Panc1 (cell line): ENCODE measurements around the gene PIK3AP1.

Experiments
- POLR2AphosphoS5 ChIP-seq: IDR thresholded peaks from 2 replicates; pipeline ENCODE4 v1.6.1; 2012; ENCODE audit warnings: mild to moderate bottlenecking, low read depth, low read length, moderate library complexity
- SIN3A ChIP-seq: IDR thresholded peaks from 2 replicates; pipeline ENCODE4 v1.6.1; 2012; ENCODE audit warnings: low read depth, mild to moderate bottlenecking, low read length, moderate library complexity, borderline replicate concordance; ENCODE audit not compliant: insufficient read depth
- TCF7L2 ChIP-seq: IDR thresholded peaks from 2 replicates; pipeline ENCODE4 v1.6.1; 2011; ENCODE audit warnings: mild to moderate bottlenecking, low read depth, low read length, inconsistent platforms
- TF ChIP-seq, protein P1 (sequence below): fragments of 450-650 bp; IDR thresholded peaks from 2 replicates; pipeline ENCODE4 v1.5.1; 2017; ENCODE audit warnings: mild to moderate bottlenecking
- TF ChIP-seq, protein P2 (sequence below), 2 experiments: IDR thresholded peaks; 2 replicates each; pipeline ENCODE4 v1.6.1; 2011 to 2012; ENCODE audit warnings: low read depth in 2 of 2, control low read depth in 1 of 2, low read length in 1 of 2, mild to moderate bottlenecking in 1 of 2, moderate library complexity in 1 of 2; ENCODE audit not compliant: insufficient read depth in 1 of 2

DNA sequence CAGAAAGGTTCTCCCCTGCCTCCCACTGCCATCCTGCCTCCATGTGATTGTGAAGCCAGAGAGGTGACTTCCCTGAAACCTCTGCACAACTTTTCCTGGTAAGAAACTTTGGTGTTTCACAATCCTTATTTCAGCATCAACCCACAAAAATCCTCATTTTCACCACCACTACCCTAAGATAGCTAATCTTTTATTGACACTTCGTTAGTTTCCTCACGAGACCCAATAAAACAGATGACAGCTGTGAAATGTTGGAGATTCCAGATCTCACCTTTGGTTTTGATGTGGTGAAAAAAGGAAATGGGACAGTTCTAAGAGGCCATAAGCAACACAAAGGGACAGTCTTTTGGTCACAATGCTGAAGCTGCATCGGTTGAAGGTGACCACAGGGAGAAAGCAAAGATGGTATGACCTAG is 73.6 kb downstream of the PIK3AP1 start:
- TF ChIP-seq, protein P1, sequence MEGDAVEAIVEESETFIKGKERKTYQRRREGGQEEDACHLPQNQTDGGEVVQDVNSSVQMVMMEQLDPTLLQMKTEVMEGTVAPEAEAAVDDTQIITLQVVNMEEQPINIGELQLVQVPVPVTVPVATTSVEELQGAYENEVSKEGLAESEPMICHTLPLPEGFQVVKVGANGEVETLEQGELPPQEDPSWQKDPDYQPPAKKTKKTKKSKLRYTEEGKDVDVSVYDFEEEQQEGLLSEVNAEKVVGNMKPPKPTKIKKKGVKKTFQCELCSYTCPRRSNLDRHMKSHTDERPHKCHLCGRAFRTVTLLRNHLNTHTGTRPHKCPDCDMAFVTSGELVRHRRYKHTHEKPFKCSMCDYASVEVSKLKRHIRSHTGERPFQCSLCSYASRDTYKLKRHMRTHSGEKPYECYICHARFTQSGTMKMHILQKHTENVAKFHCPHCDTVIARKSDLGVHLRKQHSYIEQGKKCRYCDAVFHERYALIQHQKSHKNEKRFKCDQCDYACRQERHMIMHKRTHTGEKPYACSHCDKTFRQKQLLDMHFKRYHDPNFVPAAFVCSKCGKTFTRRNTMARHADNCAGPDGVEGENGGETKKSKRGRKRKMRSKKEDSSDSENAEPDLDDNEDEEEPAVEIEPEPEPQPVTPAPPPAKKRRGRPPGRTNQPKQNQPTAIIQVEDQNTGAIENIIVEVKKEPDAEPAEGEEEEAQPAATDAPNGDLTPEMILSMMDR, result no peak
- TF ChIP-seq POLR2AphosphoS5 (no peak), SIN3A (no peak), TCF7L2 (no peak)
- TF ChIP-seq, protein P2, sequence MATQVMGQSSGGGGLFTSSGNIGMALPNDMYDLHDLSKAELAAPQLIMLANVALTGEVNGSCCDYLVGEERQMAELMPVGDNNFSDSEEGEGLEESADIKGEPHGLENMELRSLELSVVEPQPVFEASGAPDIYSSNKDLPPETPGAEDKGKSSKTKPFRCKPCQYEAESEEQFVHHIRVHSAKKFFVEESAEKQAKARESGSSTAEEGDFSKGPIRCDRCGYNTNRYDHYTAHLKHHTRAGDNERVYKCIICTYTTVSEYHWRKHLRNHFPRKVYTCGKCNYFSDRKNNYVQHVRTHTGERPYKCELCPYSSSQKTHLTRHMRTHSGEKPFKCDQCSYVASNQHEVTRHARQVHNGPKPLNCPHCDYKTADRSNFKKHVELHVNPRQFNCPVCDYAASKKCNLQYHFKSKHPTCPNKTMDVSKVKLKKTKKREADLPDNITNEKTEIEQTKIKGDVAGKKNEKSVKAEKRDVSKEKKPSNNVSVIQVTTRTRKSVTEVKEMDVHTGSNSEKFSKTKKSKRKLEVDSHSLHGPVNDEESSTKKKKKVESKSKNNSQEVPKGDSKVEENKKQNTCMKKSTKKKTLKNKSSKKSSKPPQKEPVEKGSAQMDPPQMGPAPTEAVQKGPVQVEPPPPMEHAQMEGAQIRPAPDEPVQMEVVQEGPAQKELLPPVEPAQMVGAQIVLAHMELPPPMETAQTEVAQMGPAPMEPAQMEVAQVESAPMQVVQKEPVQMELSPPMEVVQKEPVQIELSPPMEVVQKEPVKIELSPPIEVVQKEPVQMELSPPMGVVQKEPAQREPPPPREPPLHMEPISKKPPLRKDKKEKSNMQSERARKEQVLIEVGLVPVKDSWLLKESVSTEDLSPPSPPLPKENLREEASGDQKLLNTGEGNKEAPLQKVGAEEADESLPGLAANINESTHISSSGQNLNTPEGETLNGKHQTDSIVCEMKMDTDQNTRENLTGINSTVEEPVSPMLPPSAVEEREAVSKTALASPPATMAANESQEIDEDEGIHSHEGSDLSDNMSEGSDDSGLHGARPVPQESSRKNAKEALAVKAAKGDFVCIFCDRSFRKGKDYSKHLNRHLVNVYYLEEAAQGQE (IDR thresholded peaks at IDR 0.05; ENCODE audit: insufficient read depth in 1 of 2, low read depth in 2 of 2, low read length in 1 of 2), result no peak
